ENCODE results near the gene KCNIP1.
"Not testable (repeated sequence)": the region's sequence is repeated elsewhere in the genome, so short reads cannot be mapped to it uniquely, and the experiment has no call there.

Gene KCNIP1

DNA sequence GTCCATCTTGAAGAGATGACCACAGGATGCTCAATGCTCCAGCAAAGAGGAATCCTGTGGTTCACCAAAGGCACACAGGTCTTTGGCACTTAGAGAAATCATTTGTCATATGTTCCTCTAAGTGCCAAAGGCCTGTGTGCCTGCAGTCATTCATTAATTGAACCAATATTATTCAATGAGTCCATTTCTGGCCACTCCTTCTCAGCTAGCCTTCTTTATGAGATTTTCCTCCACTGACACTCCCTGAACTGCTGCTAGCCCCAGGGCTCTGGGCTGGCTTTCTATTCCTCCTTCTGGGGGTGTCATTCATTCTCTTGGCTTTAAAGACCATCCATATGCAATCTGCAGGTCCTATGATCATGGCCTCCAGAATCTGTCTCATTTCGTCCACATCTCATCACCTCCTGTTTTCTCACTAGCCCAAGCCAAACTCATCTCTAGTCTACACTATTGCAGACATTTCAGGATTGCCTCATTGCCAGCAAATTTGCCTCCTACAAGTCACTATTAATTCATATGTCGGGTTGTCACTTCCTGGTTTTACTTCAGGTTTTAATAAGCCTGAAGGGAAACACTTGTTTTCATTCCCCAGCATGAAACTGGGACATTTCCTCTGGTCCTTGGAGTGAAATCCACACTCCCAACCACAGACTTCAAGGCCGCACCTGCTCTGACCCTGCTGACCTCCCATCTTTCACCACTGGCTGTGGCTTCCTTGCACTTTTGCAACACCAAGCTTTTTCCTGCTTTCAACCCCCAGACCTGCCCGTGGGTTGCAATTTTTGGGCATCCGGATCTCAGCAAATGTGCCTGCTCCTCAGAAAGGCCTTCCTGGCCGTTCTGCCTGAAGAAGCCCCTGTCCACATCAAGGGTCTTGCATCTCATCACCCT lies 35.1 kb downstream of the KCNIP1 start:
- no peak overlapping the region for H3K9ac ChIP-seq (ENCODE audit: insufficient read length)
- H3K4me3 ChIP-seq, result no peak overlapping the region
- H3K27ac ChIP-seq, result no peak overlapping the region
- no peaks in the 10 kb centered on the region for H3K9me3 ChIP-seq (ENCODE audit: low read depth, low read length)
- DNase-seq (ENCODE audit: low read depth, low spot score), result no peak
- no peaks in the 10 kb centered on the region for H3K36me3 ChIP-seq (ENCODE audit: insufficient read depth, low read length)
- TF ChIP-seq POLR2AphosphoS5 (IDR thresholded peaks at IDR 0.05; ENCODE audit: borderline replicate concordance, low read depth, low read length), result no peak
- TF ChIP-seq EZH2 (IDR thresholded peaks at IDR 0.05), result no peak
- TF ChIP-seq FOXP2 (optimal IDR thresholded peaks at IDR 0.05; ENCODE audit: control extremely low read depth, extremely low read length, insufficient read depth), result no peak

- H3K27ac ChIP-seq, result no peak overlapping the region
- no peaks in the 10 kb centered on the region for H3K9me3 ChIP-seq (ENCODE audit: low read depth, low read length)
- H3K9ac ChIP-seq (ENCODE audit: insufficient read length), result no peak overlapping the region
- no peak for DNase-seq (ENCODE audit: low read depth, low spot score)
- no peaks in the 10 kb centered on the region for H3K36me3 ChIP-seq (ENCODE audit: insufficient read depth, low read length)
- no peak for TF ChIP-seq FOXP2 (optimal IDR thresholded peaks at IDR 0.05; ENCODE audit: control extremely low read depth, extremely low read length, insufficient read depth)
- no peak for TF ChIP-seq POLR2AphosphoS5 (IDR thresholded peaks at IDR 0.05; ENCODE audit: borderline replicate concordance, low read depth, low read length)
- no peak for TF ChIP-seq EZH2 (IDR thresholded peaks at IDR 0.05)
- H3K4me3 ChIP-seq, result no peak overlapping the region
Observed at GRCh38 chr5:170540271-170540670, 36.5 kb downstream of the KCNIP1 start.

- TF ChIP-seq POLR2AphosphoS5 (IDR thresholded peaks at IDR 0.05; ENCODE audit: borderline replicate concordance, low read depth, low read length) (no peak), FOXP2 (optimal IDR thresholded peaks at IDR 0.05; ENCODE audit: control extremely low read depth, extremely low read length, insufficient read depth) (no peak), EZH2 (IDR thresholded peaks at IDR 0.05) (no peak)
- H3K9me3 ChIP-seq (ENCODE audit: low read depth, low read length), result no peaks in the 10 kb centered on the region
- H3K27ac ChIP-seq, result no peak overlapping the region
- no peak overlapping the region for H3K9ac ChIP-seq (ENCODE audit: insufficient read length)
- no peak for DNase-seq (ENCODE audit: low read depth, low spot score)
- no peak overlapping the region for H3K4me3 ChIP-seq
- no peaks in the 10 kb centered on the region for H3K36me3 ChIP-seq (ENCODE audit: insufficient read depth, low read length)
Observed at GRCh38 chr5:170541146-170541769, 37.4 kb downstream of the KCNIP1 start.

DNA sequence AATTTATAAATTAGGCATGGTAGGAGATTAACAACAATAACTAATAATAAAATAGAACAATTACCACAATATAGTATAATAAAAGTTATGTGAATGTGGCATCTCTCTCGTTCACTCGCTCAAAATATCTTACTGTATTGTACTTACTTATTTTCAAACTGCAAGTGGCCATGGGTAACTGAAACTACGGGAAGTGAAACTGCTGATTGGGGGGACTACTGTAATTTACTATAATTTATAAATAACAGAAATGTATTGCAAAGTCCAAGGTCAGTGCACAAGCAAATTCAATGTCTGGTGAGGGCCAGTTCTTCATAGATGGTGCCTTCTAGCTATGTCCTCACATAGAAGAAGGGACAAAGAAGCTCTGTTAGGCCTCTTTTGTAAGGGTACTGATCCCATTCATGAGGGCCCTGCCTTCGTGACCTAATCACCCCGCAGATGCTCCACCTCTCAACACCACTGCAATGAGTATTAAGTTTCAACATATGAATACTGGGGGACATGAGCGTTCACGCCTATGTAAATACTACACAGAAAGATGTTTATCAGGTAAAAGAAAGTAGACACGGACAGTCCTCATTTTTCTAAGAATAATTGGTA lies 39.0 kb downstream of the KCNIP1 start:
- TF ChIP-seq FOXP2 (optimal IDR thresholded peaks at IDR 0.05; ENCODE audit: control extremely low read depth, extremely low read length, insufficient read depth) (no peak), POLR2AphosphoS5 (IDR thresholded peaks at IDR 0.05; ENCODE audit: borderline replicate concordance, low read depth, low read length) (no peak), EZH2 (IDR thresholded peaks at IDR 0.05) (no peak)
- no peak overlapping the region for H3K9ac ChIP-seq (ENCODE audit: insufficient read length)
- no peak overlapping the region for H3K27ac ChIP-seq
- no peaks in the 10 kb centered on the region for H3K9me3 ChIP-seq (ENCODE audit: low read depth, low read length)
- no peak overlapping the region for H3K4me3 ChIP-seq
- DNase-seq (ENCODE audit: low read depth, low spot score), result no peak
- no peaks in the 10 kb centered on the region for H3K36me3 ChIP-seq (ENCODE audit: insufficient read depth, low read length)

GRCh38 chr5:170545313-170545712 lies 41.5 kb downstream of the KCNIP1 start:
- no peak overlapping the region for H3K9ac ChIP-seq (ENCODE audit: insufficient read length)
- DNase-seq (ENCODE audit: low read depth, low spot score), result no peak
- H3K36me3 ChIP-seq (ENCODE audit: insufficient read depth, low read length), result no peaks in the 10 kb centered on the region
- TF ChIP-seq POLR2AphosphoS5 (IDR thresholded peaks at IDR 0.05; ENCODE audit: borderline replicate concordance, low read depth, low read length) (no peak), EZH2 (IDR thresholded peaks at IDR 0.05) (no peak), FOXP2 (optimal IDR thresholded peaks at IDR 0.05; ENCODE audit: control extremely low read depth, extremely low read length, insufficient read depth) (no peak)
- H3K4me3 ChIP-seq, result no peak overlapping the region
- no peak overlapping the region for H3K27ac ChIP-seq
- H3K9me3 ChIP-seq (ENCODE audit: low read depth, low read length), result no peaks in the 10 kb centered on the region

- no peaks in the 10 kb centered on the region for H3K9me3 ChIP-seq (ENCODE audit: low read depth, low read length)
- no peak overlapping the region for H3K4me3 ChIP-seq
- H3K36me3 ChIP-seq (ENCODE audit: insufficient read depth, low read length), result no peaks in the 10 kb centered on the region
- TF ChIP-seq FOXP2 (optimal IDR thresholded peaks at IDR 0.05; ENCODE audit: control extremely low read depth, extremely low read length, insufficient read depth), result no peak
- TF ChIP-seq EZH2 (IDR thresholded peaks at IDR 0.05), result no peak
- TF ChIP-seq POLR2AphosphoS5 (IDR thresholded peaks at IDR 0.05; ENCODE audit: borderline replicate concordance, low read depth, low read length), result no peak
- H3K27ac ChIP-seq, result no peak overlapping the region
- H3K9ac ChIP-seq (ENCODE audit: insufficient read length), result no peak overlapping the region
- DNase-seq (ENCODE audit: low read depth, low spot score), result no peak
Observed at GRCh38 chr5:170545811-170546210, 42.0 kb downstream of the KCNIP1 start.

DNA sequence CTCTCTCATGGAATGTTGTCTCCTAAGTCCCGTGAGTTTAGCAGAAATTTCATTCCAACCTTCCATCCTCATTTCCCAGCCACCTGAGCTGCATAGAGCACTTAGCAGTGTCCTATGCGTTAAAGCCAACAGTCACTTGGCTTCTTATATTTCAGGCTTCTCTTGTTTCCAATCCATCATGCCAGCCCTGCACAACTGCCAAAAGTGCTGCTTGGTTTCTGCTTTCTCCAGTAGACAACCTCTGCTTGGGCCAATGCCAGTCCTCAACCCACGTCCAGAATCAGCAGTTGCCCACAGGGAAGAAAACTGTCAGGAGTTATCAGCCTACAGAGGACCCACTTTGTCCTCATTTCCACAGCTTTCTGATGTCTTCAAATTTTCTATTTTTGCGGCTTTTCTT lies 42.5 kb downstream of the KCNIP1 start:
- no peak overlapping the region for H3K9ac ChIP-seq (ENCODE audit: insufficient read length)
- TF ChIP-seq POLR2AphosphoS5 (IDR thresholded peaks at IDR 0.05; ENCODE audit: borderline replicate concordance, low read depth, low read length), result no peak
- no peak for TF ChIP-seq FOXP2 (optimal IDR thresholded peaks at IDR 0.05; ENCODE audit: control extremely low read depth, extremely low read length, insufficient read depth)
- no peak for TF ChIP-seq EZH2 (IDR thresholded peaks at IDR 0.05)
- no peak for DNase-seq (ENCODE audit: low read depth, low spot score)
- no peaks in the 10 kb centered on the region for H3K36me3 ChIP-seq (ENCODE audit: insufficient read depth, low read length)
- H3K27ac ChIP-seq, result no peak overlapping the region
- no peak overlapping the region for H3K4me3 ChIP-seq
- no peaks in the 10 kb centered on the region for H3K9me3 ChIP-seq (ENCODE audit: low read depth, low read length)

GRCh38 chr5:170550382-170550781 lies 46.6 kb downstream of the KCNIP1 start:
- H3K9me3 ChIP-seq (ENCODE audit: low read depth, low read length); DNase-seq (ENCODE audit: low read depth, low spot score); H3K9ac ChIP-seq (ENCODE audit: insufficient read length); H3K36me3 ChIP-seq (ENCODE audit: insufficient read depth, low read length); H3K27ac ChIP-seq; H3K4me3 ChIP-seq: not testable (repeated sequence)
